ENCODE measurements around the gene LIG3.

- TF ChIP-seq EZH2 (IDR thresholded peaks at IDR 0.05; ENCODE audit: insufficient read depth, poor library complexity, severe bottlenecking) (no peak), EZH2phosphoT487 (IDR thresholded peaks at IDR 0.05; ENCODE audit: insufficient read depth, low read depth) (no peak)
These were observed 36.1 kb downstream of the LIG3 start for GRCh38 chr17:35016369-35016768.

All from GM23248 (cell line).